ENCODE measurements around the gene ACOT12. TPM values are rescaled to one million over a fixed set of nuclear protein-coding genes. Genes with fewer than 3 reads are reported as not detected.

The ACOT12 gene
- total and polyA plus RNA-seq, 12 donors, result 0.15 TPM; not detected in 11

GRCh38 chr5:81401266-81401665, 7.3 kb upstream of the ACOT12 start:
- peaks cover 0 to 13% (median 0%) of the 10 kb centered on the region in 7 donors for H3K27me3 ChIP-seq
- no peaks in the 10 kb centered on the region for H3K9me3 ChIP-seq
- H3K4me1 ChIP-seq, result peaks cover 0 to 8% (median 0%) of the 10 kb centered on the region in 9 donors
- no peak overlapping the region for H3K4me3 ChIP-seq
- TF ChIP-seq, protein P1, sequence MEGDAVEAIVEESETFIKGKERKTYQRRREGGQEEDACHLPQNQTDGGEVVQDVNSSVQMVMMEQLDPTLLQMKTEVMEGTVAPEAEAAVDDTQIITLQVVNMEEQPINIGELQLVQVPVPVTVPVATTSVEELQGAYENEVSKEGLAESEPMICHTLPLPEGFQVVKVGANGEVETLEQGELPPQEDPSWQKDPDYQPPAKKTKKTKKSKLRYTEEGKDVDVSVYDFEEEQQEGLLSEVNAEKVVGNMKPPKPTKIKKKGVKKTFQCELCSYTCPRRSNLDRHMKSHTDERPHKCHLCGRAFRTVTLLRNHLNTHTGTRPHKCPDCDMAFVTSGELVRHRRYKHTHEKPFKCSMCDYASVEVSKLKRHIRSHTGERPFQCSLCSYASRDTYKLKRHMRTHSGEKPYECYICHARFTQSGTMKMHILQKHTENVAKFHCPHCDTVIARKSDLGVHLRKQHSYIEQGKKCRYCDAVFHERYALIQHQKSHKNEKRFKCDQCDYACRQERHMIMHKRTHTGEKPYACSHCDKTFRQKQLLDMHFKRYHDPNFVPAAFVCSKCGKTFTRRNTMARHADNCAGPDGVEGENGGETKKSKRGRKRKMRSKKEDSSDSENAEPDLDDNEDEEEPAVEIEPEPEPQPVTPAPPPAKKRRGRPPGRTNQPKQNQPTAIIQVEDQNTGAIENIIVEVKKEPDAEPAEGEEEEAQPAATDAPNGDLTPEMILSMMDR (IDR thresholded peaks at IDR 0.05), result no peak
- ATAC-seq, result peak in 1 of 8 donors; percentile 35
- H3K36me3 ChIP-seq, result no peaks in the 10 kb centered on the region
- WGBS, 2 donors, result 81 to 84% methylated on average over 11 of the region's 11 CpGs
- DNase-seq, result no peak
- H3K27ac ChIP-seq, result no peak overlapping the region
- intact Hi-C loops (cut with DNase I), result no loop called here

GRCh38 chr5:81400375-81400774, 6.4 kb upstream of the ACOT12 start:
- 68 to 74% methylated on average over 2 of the region's 2 CpGs for WGBS, 2 donors
- no peaks in the 10 kb centered on the region for H3K36me3 ChIP-seq
- H3K27ac ChIP-seq, result no peak overlapping the region
- DNase-seq (no peak), ATAC-seq (no peak)
- H3K9me3 ChIP-seq, result peaks cover 0 to 2% (median 0%) of the 10 kb centered on the region in 11 donors
- TF ChIP-seq, protein P1 (IDR thresholded peaks at IDR 0.05), result no peak
- no peak overlapping the region for H3K4me3 ChIP-seq
- intact Hi-C loops (cut with DNase I), result no loop called here
- peaks cover 0 to 16% (median 0%) of the 10 kb centered on the region in 7 donors for H3K27me3 ChIP-seq
- H3K4me1 ChIP-seq, result peaks cover 0 to 8% (median 0%) of the 10 kb centered on the region in 9 donors

DNA sequence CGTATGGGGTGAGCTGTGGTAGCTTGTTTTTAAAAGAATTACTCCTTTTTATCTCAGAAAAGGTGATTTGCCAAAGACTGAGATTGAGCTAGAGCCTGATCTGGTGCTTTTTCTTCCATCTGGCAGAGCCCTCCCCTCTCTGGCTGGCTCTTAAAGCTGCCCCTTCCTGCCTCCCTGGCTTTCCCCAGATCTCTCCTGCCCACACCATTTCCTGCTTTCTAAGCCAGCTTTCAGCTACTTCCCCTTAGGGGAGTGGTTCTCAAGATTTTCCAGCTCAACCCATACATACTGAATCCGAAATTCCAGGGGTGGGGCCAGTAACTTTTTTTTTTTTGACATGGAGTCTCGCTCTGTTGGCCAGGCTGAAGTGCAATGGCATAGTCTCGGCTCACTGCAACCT, 4.8 kb upstream of the ACOT12 start:
- WGBS, 2 donors, result 64 to 72% methylated on average over 4 of the region's 4 CpGs
- H3K4me3 ChIP-seq, result no peak overlapping the region
- peaks cover 0 to 7% (median 0%) of the 10 kb centered on the region in 11 donors for H3K9me3 ChIP-seq
- DNase-seq, result no peak
- peaks cover 0 to 18% (median 6%) of the 10 kb centered on the region in 9 donors for H3K4me1 ChIP-seq
- no peak for ATAC-seq
- intact Hi-C loops (cut with DNase I), result no loop called here
- H3K36me3 ChIP-seq, result no peaks in the 10 kb centered on the region
- peaks cover 0 to 32% (median 14%) of the 10 kb centered on the region in 7 donors for H3K27me3 ChIP-seq
- TF ChIP-seq, protein P1 (IDR thresholded peaks at IDR 0.05), result no peak
- no peak overlapping the region for H3K27ac ChIP-seq

- peaks cover 0 to 47% (median 27%) of the 10 kb centered on the region in 7 donors for H3K27me3 ChIP-seq
- intact Hi-C loops (cut with DNase I), result no loop called here
- WGBS, 2 donors, result 2 to 3% methylated on average over 3 of the region's 3 CpGs
- no peak overlapping the region for H3K4me3 ChIP-seq
- TF ChIP-seq, protein P1 (IDR thresholded peaks at IDR 0.05), result no peak
- ATAC-seq (peak in 7 of 8 donors; percentile 46 to 68 (median 49)), DNase-seq (peak in 1 of 2 donors; percentile 23)
- H3K4me1 ChIP-seq, result peaks cover 0 to 24% (median 6%) of the 10 kb centered on the region in 9 donors
- H3K36me3 ChIP-seq, result no peaks in the 10 kb centered on the region
- peaks cover 0 to 7% (median 0%) of the 10 kb centered on the region in 11 donors for H3K9me3 ChIP-seq
- H3K27ac ChIP-seq, result no peak overlapping the region
Measured at GRCh38 chr5:81397176-81397575, 3.2 kb upstream of the ACOT12 start.

Measured in heart right ventricle (tissue), 16 donors.